Fibroblast of skin of left biceps (primary cell): Measurements from ENCODE around the gene RIT2.
"Not testable (repeated sequence)": the region's sequence is repeated elsewhere in the genome, so short reads cannot be mapped to it uniquely, and the experiment has no call there.

Source experiments
- DNase-seq, 2 experiments: peaks; one replicate each; pipeline ENCODE4 v3.0.0-alpha.2; 2013; ENCODE audit warnings: low read depth in 2 of 2

The RIT2 gene

GRCh38 chr18:42765302-42765701 lies 350.2 kb downstream of the RIT2 start:
- no peak for DNase-seq

- no peak for DNase-seq
These were observed 355.2 kb downstream of the RIT2 start for GRCh38 chr18:42760290-42760689.

GRCh38 chr18:42758852-42759251 lies 356.6 kb downstream of the RIT2 start:
- DNase-seq: no peak

- DNase-seq: no peak
These were observed 359.3 kb downstream of the RIT2 start for GRCh38 chr18:42756214-42756613.

- no peak for DNase-seq
These were observed 362.6 kb downstream of the RIT2 start for GRCh38 chr18:42752916-42753315.

GRCh38 chr18:42746794-42747193 lies 368.7 kb downstream of the RIT2 start:
- no peak for DNase-seq

- no peak for DNase-seq
These were observed 369.6 kb downstream of the RIT2 start for GRCh38 chr18:42745931-42746330.

- DNase-seq: no peak
These were observed 370.3 kb downstream of the RIT2 start for GRCh38 chr18:42745171-42745570.

GRCh38 chr18:42743373-42744138 lies 371.9 kb downstream of the RIT2 start:
- no peak for DNase-seq

- DNase-seq: no peak
These were observed 372.5 kb downstream of the RIT2 start for GRCh38 chr18:42742969-42743368.

GRCh38 chr18:42742474-42742873 lies 373.0 kb downstream of the RIT2 start:
- no peak for DNase-seq

GRCh38 chr18:42741805-42742347 lies 373.6 kb downstream of the RIT2 start:
- not testable (repeated sequence) for DNase-seq

- not testable (repeated sequence) for DNase-seq
These were observed 374.2 kb downstream of the RIT2 start for GRCh38 chr18:42741299-42741698.

GRCh38 chr18:42736074-42736473 lies 379.4 kb downstream of the RIT2 start:
- no peak for DNase-seq

GRCh38 chr18:42734520-42734919 lies 381.0 kb downstream of the RIT2 start:
- no peak for DNase-seq

- DNase-seq: no peak
These were observed 385.2 kb downstream of the RIT2 start for GRCh38 chr18:42730272-42730671.

- no peak for DNase-seq
These were observed 396.3 kb downstream of the RIT2 start for GRCh38 chr18:42719221-42719620.

- DNase-seq: no peak
These were observed 403.4 kb downstream of the RIT2 start for GRCh38 chr18:42712065-42712464.

GRCh38 chr18:42707080-42707479 lies 408.4 kb downstream of the RIT2 start:
- no peak for DNase-seq

GRCh38 chr18:42706618-42707017 lies 408.9 kb downstream of the RIT2 start:
- DNase-seq: no peak

- DNase-seq: no peak
These were observed 409.4 kb downstream of the RIT2 start for GRCh38 chr18:42706029-42706608.
